ENCODE data around the gene ZFAND3.

DNA sequence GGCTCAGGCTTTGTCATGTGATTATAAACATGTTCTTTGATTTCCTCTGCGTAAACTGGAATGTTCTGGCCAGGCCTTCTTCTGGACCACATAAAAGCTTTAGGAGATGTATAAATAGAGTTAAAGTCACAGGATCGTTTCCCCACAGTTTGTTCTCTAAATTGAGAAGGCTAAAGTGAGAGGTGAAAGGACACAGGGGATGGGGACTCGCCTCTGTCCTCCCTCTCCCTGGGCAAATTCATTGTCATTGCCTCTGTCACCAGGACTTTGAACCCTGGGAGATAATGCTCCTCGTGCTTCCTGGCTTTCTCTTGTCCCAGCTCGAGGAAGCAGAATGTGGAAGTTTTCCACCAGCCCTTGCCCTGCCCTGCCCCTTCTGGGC is 20.3 kb upstream of the ZFAND3 start:
- TF ChIP-seq, protein P1, sequence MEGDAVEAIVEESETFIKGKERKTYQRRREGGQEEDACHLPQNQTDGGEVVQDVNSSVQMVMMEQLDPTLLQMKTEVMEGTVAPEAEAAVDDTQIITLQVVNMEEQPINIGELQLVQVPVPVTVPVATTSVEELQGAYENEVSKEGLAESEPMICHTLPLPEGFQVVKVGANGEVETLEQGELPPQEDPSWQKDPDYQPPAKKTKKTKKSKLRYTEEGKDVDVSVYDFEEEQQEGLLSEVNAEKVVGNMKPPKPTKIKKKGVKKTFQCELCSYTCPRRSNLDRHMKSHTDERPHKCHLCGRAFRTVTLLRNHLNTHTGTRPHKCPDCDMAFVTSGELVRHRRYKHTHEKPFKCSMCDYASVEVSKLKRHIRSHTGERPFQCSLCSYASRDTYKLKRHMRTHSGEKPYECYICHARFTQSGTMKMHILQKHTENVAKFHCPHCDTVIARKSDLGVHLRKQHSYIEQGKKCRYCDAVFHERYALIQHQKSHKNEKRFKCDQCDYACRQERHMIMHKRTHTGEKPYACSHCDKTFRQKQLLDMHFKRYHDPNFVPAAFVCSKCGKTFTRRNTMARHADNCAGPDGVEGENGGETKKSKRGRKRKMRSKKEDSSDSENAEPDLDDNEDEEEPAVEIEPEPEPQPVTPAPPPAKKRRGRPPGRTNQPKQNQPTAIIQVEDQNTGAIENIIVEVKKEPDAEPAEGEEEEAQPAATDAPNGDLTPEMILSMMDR (IDR thresholded peaks at IDR 0.05 in 8 of 11, conservative IDR thresholded peaks at IDR 0.05 in 3 of 11), result no peak
- TF ChIP-seq POLR2AphosphoS5 (IDR thresholded peaks at IDR 0.05) (no peak), POLR2A (IDR thresholded peaks at IDR 0.05) (no peak)

All from spleen (tissue), 7 donors.